Right ventricle myocardium superior (tissue), 1 donor: ENCODE results near the gene SIKE1. TPM values are rescaled to one million over a fixed set of nuclear protein-coding genes. Genes with fewer than 3 reads are reported as not detected.

Experiments
- ATAC-seq: fragments of 200-7000 bp; cut with Tn5 transposase; one replicate; pipeline ENCODE4 v1.9.1; 2020; ENCODE audit warnings: mild to moderate bottlenecking; ENCODE audit not compliant: poor library complexity
- DNase-seq: peaks from one replicate; pipeline ENCODE4 v3.0.0-alpha.2; 2020
- intact Hi-C: fragments of 100-400 bp; cut with DNase I; formaldehyde crosslinking; loops from one replicate; pipeline ENCODE4 v1.11.2; 2022
- total RNA-seq: library from RNA; stranded (reverse); fragmentation: NEBNext Ultra II Directional; extraction: Animal tissue kit (Norgen Biotek cat#: 25700); gene quantifications from one replicate; pipeline ENCODE4 v1.2.1, GENCODE V29; 2021
- donor health status: DM: no; HTN: yes; CAD: no; lungs with severe emphysema.

The SIKE1 gene
- total RNA-seq, 1 donor from 2014 or later, result 26.5 TPM

- ATAC-seq (no peak), DNase-seq (no peak)
- intact Hi-C loops, result no loop called here
Observed at GRCh38 chr1:114720492-114720891, 60.0 kb downstream of the SIKE1 start.

Other genes with a start within 250 kb of the SIKE1 start
- gene BCAS2, start 199.1 kb downstream of the SIKE1 start, total RNA-seq, result 27.9 TPM
- 2.6 TPM for gene DENND2C, start 110.6 kb downstream of the SIKE1 start, total RNA-seq
- not detected for gene AMPD1, start 85.1 kb downstream of the SIKE1 start, total RNA-seq
- 5.9 TPM for gene NRAS, start 63.9 kb downstream of the SIKE1 start, total RNA-seq
- 901 TPM for gene CSDE1, start 22.7 kb downstream of the SIKE1 start, total RNA-seq
- gene SYCP1, start 74.2 kb upstream of the SIKE1 start, total RNA-seq, result not detected
- not detected for gene TSHB, start 249.1 kb upstream of the SIKE1 start, total RNA-seq